Neuronal stem cell (in vitro differentiated cells): Measurements from ENCODE around the gene GNG12.

ENCODE experiments used
- DNase-seq: peaks from one replicate; pipeline ENCODE4 v3.0.0-alpha.2; 2013; ENCODE audit warnings: low spot score
- H2AFZ ChIP-seq: one replicate; pipeline ENCODE4 v1.6.1; 2013; ENCODE audit warnings: mild to moderate bottlenecking, low read length, inconsistent platforms
- H2AK5ac ChIP-seq: 2 replicates; pipeline ENCODE4 v1.6.1; 2013; ENCODE audit warnings: low read depth, mild to moderate bottlenecking, inconsistent platforms, low read length, moderate library complexity, mixed read lengths
- H2BK120ac ChIP-seq: 2 replicates; pipeline ENCODE4 v1.6.1; 2013; ENCODE audit warnings: low read depth, mild to moderate bottlenecking, inconsistent platforms, low read length, moderate library complexity, mixed read lengths
- H2BK12ac ChIP-seq: one replicate; pipeline ENCODE4 v1.6.1; 2013; ENCODE audit warnings: low read length, inconsistent platforms
- H2BK15ac ChIP-seq: 2 replicates; pipeline ENCODE4 v1.6.1; 2013; ENCODE audit warnings: mild to moderate bottlenecking, low read length, inconsistent platforms, mixed read lengths
- H2BK5ac ChIP-seq: one replicate; pipeline ENCODE4 v1.6.1; 2013; ENCODE audit warnings: inconsistent platforms, mild to moderate bottlenecking, low read length, moderate library complexity
- H3K14ac ChIP-seq: one replicate; pipeline ENCODE4 v1.6.1; 2013; ENCODE audit warnings: low read length, inconsistent platforms
- H3K18ac ChIP-seq: 2 replicates; pipeline ENCODE4 v1.6.1; 2013; ENCODE audit warnings: low read length, inconsistent platforms
- H3K23ac ChIP-seq: 2 replicates; pipeline ENCODE4 v1.6.1; 2013; ENCODE audit warnings: low read depth, mild to moderate bottlenecking, mixed read lengths, low read length, inconsistent platforms; ENCODE audit not compliant: poor library complexity
- H3K27ac ChIP-seq: replicated peaks from 3 replicates; pipeline ENCODE4 v1.5.1; 2013; ENCODE audit warnings: low read length, inconsistent platforms
- H3K27me3 ChIP-seq, 3 experiments: 2 replicates each; pipeline ENCODE4 v1.6.1; 2013; ENCODE audit warnings: low read length in 3 of 3, mild to moderate bottlenecking in 2 of 3, inconsistent platforms in 1 of 3, low read depth in 1 of 3, mixed read lengths in 1 of 3, moderate library complexity in 1 of 3; ENCODE audit not compliant: control insufficient read depth in 3 of 3, insufficient read depth in 3 of 3
- H3K36me3 ChIP-seq, 2 donors: replicated peaks in 1 of 2; 2 replicates each; pipeline ENCODE4 v1.6.1; 2013; ENCODE audit warnings: low read length in 2 of 2; ENCODE audit not compliant: control insufficient read depth in 2 of 2, insufficient read depth in 2 of 2
- H3K4ac ChIP-seq: 2 replicates; pipeline ENCODE4 v1.6.1; 2013; ENCODE audit warnings: inconsistent platforms, mild to moderate bottlenecking, low read length, moderate library complexity
- H3K4me1 ChIP-seq, 2 donors: 1 replicate in 1 of 2; 2 replicates in 1 of 2; pipeline ENCODE4 v1.6.1; 2013; ENCODE audit warnings: low read length in 2 of 2, low read depth in 1 of 2; ENCODE audit not compliant: control insufficient read depth in 2 of 2, insufficient read depth in 1 of 2
- H3K4me2 ChIP-seq: one replicate; pipeline ENCODE4 v1.6.1; 2013; ENCODE audit warnings: mild to moderate bottlenecking, low read length, inconsistent platforms; ENCODE audit not compliant: insufficient read depth, poor library complexity, severe bottlenecking
- H3K4me3 ChIP-seq, 2 donors: 2 replicates each; pipeline ENCODE4 v1.5.1; 2013; ENCODE audit warnings: low read length in 2 of 2, mild to moderate bottlenecking in 2 of 2, inconsistent platforms in 1 of 2, moderate library complexity in 1 of 2
- H3K79me1 ChIP-seq: one replicate; pipeline ENCODE4 v1.6.1; 2013; ENCODE audit warnings: low read depth, mild to moderate bottlenecking, inconsistent platforms, low read length, moderate library complexity
- H3K9ac ChIP-seq: one replicate; pipeline ENCODE4 v1.6.1; 2013; ENCODE audit warnings: mild to moderate bottlenecking, low read depth, low read length, inconsistent platforms; ENCODE audit not compliant: poor library complexity
- H3K9me3 ChIP-seq, 2 donors: replicated peaks in 1 of 2; 2 replicates each; pipeline versions ENCODE3 to v1.6.1; 2013; ENCODE audit warnings: low read length in 2 of 2, mild to moderate bottlenecking in 2 of 2, inconsistent platforms in 1 of 2, low read depth in 1 of 2, mixed read lengths in 1 of 2, moderate library complexity in 1 of 2; ENCODE audit not compliant: control insufficient read depth in 2 of 2, insufficient read depth in 1 of 2
- H4K8ac ChIP-seq: one replicate; pipeline ENCODE4 v1.6.1; 2013; ENCODE audit warnings: low read depth, mild to moderate bottlenecking, inconsistent platforms, low read length, moderate library complexity
- H4K91ac ChIP-seq: one replicate; pipeline ENCODE4 v1.6.1; 2013; ENCODE audit warnings: low read length, low read depth, mild to moderate bottlenecking, inconsistent platforms; ENCODE audit not compliant: poor library complexity
- whole genome bisulfite sequencing, 2 donors: extraction: QIAGEN DNeasy Blood & Tissue Kit; methylation state at CpG; one replicate each; pipeline ENCODE4 v1.1.7; 2013; ENCODE audit warnings: missing lambda C conversion rate in 2 of 2, mixed read lengths in 1 of 2; ENCODE audit not compliant: insufficient read length in 2 of 2, insufficient replicate concordance in 1 of 2; ENCODE audit errors: extremely low coverage in 2 of 2; 5-methylcytosine and 5-hydroxymethylcytosine counted together

GNG12 gene

DNA sequence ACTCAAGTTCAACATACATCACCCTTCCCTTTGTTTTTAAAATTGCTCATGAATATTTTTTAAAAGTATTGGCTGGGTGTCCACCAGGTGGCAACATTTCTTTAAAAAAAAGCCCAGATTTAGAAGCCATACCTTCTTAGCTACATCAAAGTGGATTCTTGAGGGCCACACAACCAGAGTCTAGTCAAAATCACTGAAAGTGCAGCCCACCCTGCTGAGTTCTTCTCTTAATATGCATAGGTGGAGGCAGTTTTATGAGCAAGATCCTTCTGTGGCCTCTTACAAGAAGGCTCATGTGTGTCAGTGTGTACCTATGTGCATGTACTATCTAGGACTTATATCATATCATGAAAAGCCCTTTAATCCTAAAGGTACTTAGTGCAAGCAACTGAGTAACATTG, 16.9 kb upstream of the GNG12 start:
- Histone ChIP-seq H3K4me3 (no peak overlapping the region), H3K4ac (no peak overlapping the region), H3K27me3 (no peaks in the 10 kb centered on the region), H4K91ac (no peak overlapping the region), H3K27ac (no peak overlapping the region), H3K79me1 (no peaks in the 10 kb centered on the region), H2AK5ac (no peak overlapping the region), H3K9ac (no peak overlapping the region), H2BK5ac (no peak overlapping the region), H2BK15ac (no peak overlapping the region), H3K4me1 (peaks cover 0 to 9% of the 10 kb centered on the region in 2 donors), H3K9me3 (no peaks in the 10 kb centered on the region), H2AFZ (no peak overlapping the region), H4K8ac (no peak overlapping the region), H3K18ac (no peak overlapping the region), H3K36me3 (no peaks in the 10 kb centered on the region), H3K14ac (no peak overlapping the region), H3K4me2 (no peak overlapping the region), H2BK120ac (no peak overlapping the region), H2BK12ac (no peak overlapping the region), H3K23ac (no peak overlapping the region)
- DNase-seq: no peak

- no peak for DNase-seq
- Histone ChIP-seq H3K79me1 (no peaks in the 10 kb centered on the region), H2AK5ac (no peak overlapping the region), H3K9ac (no peak overlapping the region), H3K14ac (no peak overlapping the region), H3K4me2 (no peak overlapping the region), H3K23ac (no peak overlapping the region), H3K18ac (no peak overlapping the region), H2BK12ac (no peak overlapping the region), H3K27ac (no peak overlapping the region), H2AFZ (no peak overlapping the region), H4K91ac (no peak overlapping the region), H2BK120ac (no peak overlapping the region), H3K4ac (no peak overlapping the region), H2BK15ac (no peak overlapping the region), H4K8ac (no peak overlapping the region), H3K9me3 (no peaks in the 10 kb centered on the region), H3K4me1 (peaks cover 0 to 2% of the 10 kb centered on the region in 2 donors), H3K27me3 (no peaks in the 10 kb centered on the region), H3K4me3 (no peak overlapping the region), H2BK5ac (no peak overlapping the region), H3K36me3 (no peaks in the 10 kb centered on the region)
- WGBS, 2 donors: no CpG with 5 or more reads among the region's 2 CpGs
Measured at GRCh38 chr1:67847466-67847865, 14.2 kb upstream of the GNG12 start.

- no peaks in the 10 kb centered on the region for H3K79me1 ChIP-seq
- H2AFZ ChIP-seq: no peak overlapping the region
- no peaks in the 10 kb centered on the region for H3K27me3 ChIP-seq
- H3K18ac ChIP-seq: no peak overlapping the region
- H3K14ac ChIP-seq: no peak overlapping the region
- H2BK5ac ChIP-seq: no peak overlapping the region
- no peaks in the 10 kb centered on the region for H3K36me3 ChIP-seq
- H2BK12ac ChIP-seq: no peak overlapping the region
- no peak overlapping the region for H3K4me3 ChIP-seq
- no CpG with 5 or more reads among the region's 1 CpG for WGBS, 2 donors
- H3K23ac ChIP-seq: no peak overlapping the region
- no peak overlapping the region for H3K4me2 ChIP-seq
- no peak overlapping the region for H2AK5ac ChIP-seq
- H3K4me1 ChIP-seq: peaks cover 0 to 2% of the 10 kb centered on the region in 2 donors
- H2BK15ac ChIP-seq: no peak overlapping the region
- no peak overlapping the region for H4K91ac ChIP-seq
- H3K4ac ChIP-seq: no peak overlapping the region
- no peak overlapping the region for H3K27ac ChIP-seq
- H3K9ac ChIP-seq: no peak overlapping the region
- no peak overlapping the region for H4K8ac ChIP-seq
- no peak overlapping the region for H2BK120ac ChIP-seq
- no peak for DNase-seq
- no peaks in the 10 kb centered on the region for H3K9me3 ChIP-seq
Measured at GRCh38 chr1:67846538-67846937, 13.3 kb upstream of the GNG12 start.

- no CpG with 5 or more reads among the region's 1 CpG for WGBS, 2 donors
- Histone ChIP-seq H3K27me3 (no peaks in the 10 kb centered on the region), H3K9me3 (no peaks in the 10 kb centered on the region), H3K36me3 (no peaks in the 10 kb centered on the region), H3K4ac (no peak overlapping the region), H2BK120ac (no peak overlapping the region), H3K23ac (no peak overlapping the region), H2AK5ac (no peak overlapping the region), H3K79me1 (no peaks in the 10 kb centered on the region), H3K4me3 (no peak overlapping the region), H3K18ac (no peak overlapping the region), H4K91ac (no peak overlapping the region), H2AFZ (no peak overlapping the region), H3K27ac (no peak overlapping the region), H2BK12ac (no peak overlapping the region), H2BK5ac (no peak overlapping the region), H3K4me2 (no peak overlapping the region), H3K4me1 (peaks cover 0 to 2% of the 10 kb centered on the region in 2 donors), H4K8ac (no peak overlapping the region), H3K14ac (no peak overlapping the region), H3K9ac (no peak overlapping the region), H2BK15ac (no peak overlapping the region)
- no peak for DNase-seq
Measured at GRCh38 chr1:67844988-67845387, 11.7 kb upstream of the GNG12 start.
